OCI-LY7 (cell line): Measurements from ENCODE around the gene IGLL5. TPM values are rescaled to one million over a fixed set of nuclear protein-coding genes. Genes with fewer than 3 reads are reported as not detected.

ENCODE experiments used
- BruUV-seq: library from RNA; stranded (reverse); fragments of 400-500 nt; replicated peaks from 2 replicates; lab custom pipeline; 2021; lab: Mats Ljungman, UMichigan
- CTCF ChIA-PET: fragments of 300-600 bp; sonication (Branson Sonifier 250); formaldehyde crosslinking; loops from one replicate; lab custom pipeline; 2022; ENCODE audit warnings: antibody characterized with exemption; ENCODE audit not compliant: unreplicated experiment; lab: Charles Lee
- POLR2A ChIA-PET: fragments of 300-600 bp; sonication (Branson Sonifier 250); formaldehyde crosslinking; loops from one replicate; lab custom pipeline; 2022; ENCODE audit warnings: antibody characterized with exemption; lab: Charles Lee
- DNase-seq: peaks from one replicate; pipeline ENCODE4 v3.0.0-alpha.2; 2015; ENCODE audit warnings: low spot score
- H2AFZ ChIP-seq: fragments of 200-600 bp; sonication (generic), shearing (Covaris generic); 2 replicates; pipeline ENCODE4 v1.6.1; 2014; ENCODE audit warnings: mild to moderate bottlenecking, antibody characterized with exemption, low read length, moderate library complexity
- H3K27ac ChIP-seq: fragments of 200-600 bp; sonication (generic); 2 replicates; pipeline ENCODE4 v1.5.1; 2014; ENCODE audit warnings: mixed run types, low read depth, mild to moderate bottlenecking, moderate library complexity, low read length, inconsistent platforms; ENCODE audit not compliant: poor library complexity, severe bottlenecking
- H3K36me3 ChIP-seq: fragments of 200-600 bp; sonication (generic); 2 replicates; pipeline ENCODE4 v1.6.1; 2014; ENCODE audit warnings: mild to moderate bottlenecking, antibody characterized with exemption, low read length, moderate library complexity, mixed read lengths; ENCODE audit not compliant: insufficient read depth
- H3K4me1 ChIP-seq: fragments of 200-600 bp; sonication (generic); 2 replicates; pipeline ENCODE4 v1.5.1; 2014; ENCODE audit warnings: mild to moderate bottlenecking, low read length; ENCODE audit not compliant: insufficient read depth, poor library complexity, severe bottlenecking
- H3K4me2 ChIP-seq: fragments of 200-600 bp; sonication (generic); 2 replicates; pipeline ENCODE4 v1.6.1; 2014; ENCODE audit warnings: mild to moderate bottlenecking, low read length
- H3K4me3 ChIP-seq: fragments of 200-600 bp; sonication (generic); 2 replicates; pipeline ENCODE4 v1.5.1; 2014; ENCODE audit warnings: mild to moderate bottlenecking, low read depth, low read length; ENCODE audit not compliant: poor library complexity, severe bottlenecking
- H3K79me2 ChIP-seq: fragments of 200-600 bp; sonication (generic); 2 replicates; pipeline ENCODE4 v1.6.1; 2016; ENCODE audit warnings: low read depth, mild to moderate bottlenecking, low read length, moderate library complexity, mixed read lengths; ENCODE audit not compliant: insufficient read depth
- H3K9me2 ChIP-seq: fragments of 200-600 bp; sonication (generic); 2 replicates; pipeline ENCODE4 v1.6.1; 2016; ENCODE audit warnings: mild to moderate bottlenecking, low read length, mixed read lengths; ENCODE audit not compliant: insufficient read depth
- H3K9me3 ChIP-seq: fragments of 200-600 bp; sonication (generic); 2 replicates; pipeline ENCODE4 v1.6.1; 2014; ENCODE audit warnings: mild to moderate bottlenecking, mixed run types, low read length, mixed read lengths
- H4K20me1 ChIP-seq: fragments of 200-600 bp; sonication (generic); 2 replicates; pipeline ENCODE4 v1.6.1; 2014; ENCODE audit warnings: mild to moderate bottlenecking, antibody characterized with exemption, low read length, moderate library complexity, mixed read lengths; ENCODE audit not compliant: insufficient read depth
- CTCF ChIP-seq: fragments of 200-600 bp; sonication (generic); conservative IDR thresholded peaks from 2 replicates; pipeline ENCODE4 v1.5.1; 2014; ENCODE audit warnings: mild to moderate bottlenecking, antibody characterized with exemption, low read length, moderate library complexity, mixed read lengths
- EZH2phosphoT487 ChIP-seq: fragments of 200-600 bp; sonication (generic); IDR thresholded peaks from 2 replicates; pipeline ENCODE4 v1.6.1; 2018; ENCODE audit warnings: low read depth, borderline replicate concordance, mild to moderate bottlenecking, mixed run types, antibody characterized with exemption, low read length, moderate library complexity, mixed read lengths
- intact Hi-C: fragments of 100-400 bp; cut with micrococcal nuclease; formaldehyde crosslinking; loops from one replicate; pipeline ENCODE4 v1.10.0; 2022; ENCODE audit not compliant: unreplicated experiment
- total RNA-seq, 2 experiments: library from RNA; depleted of rRNA in 1 of 2; stranded (reverse); fragments of >200 nt in 1 of 2; shearing (Covaris generic) in 1 of 2; gene quantifications; 2 replicates each; pipeline ENCODE4 v1.2.3, GENCODE V29; 2014 to 2022

IGLL5 gene
- total RNA-seq, 2 experiments from 2014 or later = 219 to 364 TPM

GRCh38 chr22:22930222-22930497, 42.5 kb downstream of the IGLL5 start:
- Histone ChIP-seq H2AFZ (no peak overlapping the region), H3K4me2 (peak overlapping the region; percentile 68), H3K4me1 (peaks cover 100% of the 10 kb centered on the region), H3K9me3 (no peaks in the 10 kb centered on the region), H3K4me3 (no peak overlapping the region), H3K27ac (peak overlapping the region; percentile 91), H3K79me2 (no peaks in the 10 kb centered on the region), H3K36me3 (no peaks in the 10 kb centered on the region), H4K20me1 (no peaks in the 10 kb centered on the region), H3K9me2 (no peaks in the 10 kb centered on the region)
- intact Hi-C loops = loop anchor here (5.0 to 10.0 kb wide), 4 partner anchors 725 to 885 kb away; partner anchors contain the start of genes VPREB3 and ZNF70
- ChIA-PET POLR2A (interaction anchor here (1.4 to 17.9 kb wide), 5 partner anchors 9 to 46 kb away, joined by 3 to 308 read pairs (median 47); partner anchors contain the start of gene IGLL5), CTCF (interaction anchor here (1.0 to 2.3 kb wide), 2 partner anchors 8 to 45 kb away, joined by 3 to 7 read pairs; no protein-coding TSS in a partner anchor)
- BruUV-seq = no TSS peak
- no peak for TF ChIP-seq EZH2phosphoT487
- TF ChIP-seq CTCF = no peak
- no peak for DNase-seq

- Histone ChIP-seq H3K4me1 (peaks cover 98% of the 10 kb centered on the region), H3K4me2 (peak overlapping the region; percentile 68), H3K9me3 (no peaks in the 10 kb centered on the region), H3K27ac (peak overlapping the region; percentile 91), H3K4me3 (peak overlapping the region; percentile 16), H3K79me2 (no peaks in the 10 kb centered on the region), H3K36me3 (no peaks in the 10 kb centered on the region), H4K20me1 (no peaks in the 10 kb centered on the region), H2AFZ (no peak overlapping the region), H3K9me2 (no peaks in the 10 kb centered on the region)
- intact Hi-C loops = loop anchor here (1.0 to 10.0 kb wide), 6 partner anchors 17 to 886 kb away; partner anchors contain the start of genes VPREB3 and ZNF70
- ChIA-PET CTCF (interaction anchor here (0.5 to 4.1 kb wide), 9 partner anchors 8 to 264 kb away, joined by 3 to 28 read pairs (median 3); no protein-coding TSS in a partner anchor), POLR2A (interaction anchor here (0.6 to 17.9 kb wide), 10 partner anchors 8 to 767 kb away, joined by 3 to 308 read pairs (median 8); partner anchors contain the start of gene IGLL5)
- no peak for DNase-seq
- TF ChIP-seq EZH2phosphoT487 = no peak
- no peak for TF ChIP-seq CTCF
- TSS peak; percentile 80 for BruUV-seq
These were observed 43.2 kb downstream of the IGLL5 start for GRCh38 chr22:22930571-22931556.
